ENCODE results near the gene PTPRS. TPM values are rescaled to one million over a fixed set of nuclear protein-coding genes. Genes with fewer than 3 reads are reported as not detected.

PTPRS gene
- total and polyA plus RNA-seq, 9 of the 15 experiments (the other 6 are each of a cell fraction or from before 2014, with no cell fraction given) = 1.1 to 49.4 (median 14.1) TPM

GRCh38 chr19:5369962-5370367 is 29.4 kb upstream of the PTPRS start (continued):
- TF ChIP-seq RBM17 (IDR thresholded peaks at IDR 0.05; ENCODE audit: borderline replicate concordance, low read depth, low read length) (no peak), ZNF121 (CRISPR knock-in tag; conservative IDR thresholded peaks at IDR 0.05) (no peak), OTX1 (CRISPR knock-in tag; IDR thresholded peaks at IDR 0.05) (no peak), NR1H2 (CRISPR knock-in tag; IDR thresholded peaks at IDR 0.05) (no peak), CREM (IDR thresholded peaks at IDR 0.05; ENCODE audit: low read depth) (0 out of 2 replicates have a peak, but pooled peaks have one; percentile 29), ZNF584 (CRISPR knock-in tag; IDR thresholded peaks at IDR 0.05; ENCODE audit: low read depth) (no peak), PML (IDR thresholded peaks at IDR 0.05; ENCODE audit: low read length) (no peak), HDAC8 (tag; IDR thresholded peaks at IDR 0.05) (no peak), FOXK2 (conservative IDR thresholded peaks at IDR 0.05 in 1 of 2, IDR thresholded peaks at IDR 0.05 in 1 of 2; ENCODE audit: low read depth in 2 of 2) (no peak), RBM14 (IDR thresholded peaks at IDR 0.05; ENCODE audit: borderline replicate concordance, insufficient read depth, low read depth, low read length) (no peak), RCOR1 (IDR thresholded peaks at IDR 0.05; ENCODE audit: borderline replicate concordance in 1 of 2, low read depth in 2 of 2, low read length in 2 of 2) (peak; percentile 28 to 84; a peak in 3 of 4 replicates), DMBX1 (CRISPR knock-in tag; IDR thresholded peaks at IDR 0.05; ENCODE audit: borderline replicate concordance) (no peak), RAD21 (CRISPR knock-in tag; conservative IDR thresholded peaks at IDR 0.05 in 1 of 2, IDR thresholded peaks at IDR 0.05 in 1 of 2) (peak in 1 of 2 experiments; percentile 61; a peak in 2 of 4 replicates), STAG1 (CRISPR knock-in tag; IDR thresholded peaks at IDR 0.05; ENCODE audit: borderline replicate concordance) (peak; percentile 45; the same call in 1 of the 2 replicates), ZBTB8A (IDR thresholded peaks at IDR 0.05; ENCODE audit: partially characterized antibody) (no peak), YY1 (IDR thresholded peaks at IDR 0.05; ENCODE audit: borderline replicate concordance in 1 of 3, control insufficient read depth in 1 of 3, extremely low read depth in 1 of 3, insufficient read depth in 3 of 3, insufficient read length in 1 of 3, insufficient replicate concordance in 2 of 3, low read depth in 1 of 3, low read length in 2 of 3) (peak in 1 of 3 experiments; percentile 56), FOXO4 (CRISPR knock-in tag; IDR thresholded peaks at IDR 0.05) (no peak), HCFC1 (IDR thresholded peaks at IDR 0.05; ENCODE audit: low read depth, low read length) (no peak), CTCF (IDR thresholded peaks at IDR 0.05 in 2 of 3, conservative IDR thresholded peaks at IDR 0.05 in 1 of 3; ENCODE audit: insufficient read depth in 2 of 3, low read depth in 1 of 3, low read length in 3 of 3) (peak; percentile 80 to 90 (median 82)), BCLAF1 (IDR thresholded peaks at IDR 0.05; ENCODE audit: borderline replicate concordance in 1 of 2, control insufficient read depth in 1 of 2, low read depth in 2 of 2, low read length in 1 of 2) (no peak)

Data from K562 (cell line).